K562 (cell line): ENCODE results near the gene VPS35L. TPM values are rescaled to one million over a fixed set of nuclear protein-coding genes. Genes with fewer than 3 reads are reported as not detected.

Experiments
- ATAC-seq: fragments of 200-7000 bp; cut with Tn5 transposase; 3 replicates; pipeline ENCODE4 v1.9.1; 2020; ENCODE audit warnings: moderate library complexity
- BruUV-seq: library from RNA; stranded (reverse); fragments of 400-500 nt; replicated peaks from 2 replicates; lab custom pipeline; 2021; lab: Mats Ljungman, UMichigan
- CTCF ChIA-PET: fragments of 300-600 bp; formaldehyde crosslinking; extraction: SDS; loops from one replicate; lab custom pipeline; 2021; ENCODE audit warnings: low intra/inter-chr PET ratio; lab: Yijun Ruan, JAX
- POLR2A ChIA-PET: fragments of 300-600, 350-650 bp; sonication (Branson Sonifier 250); formaldehyde crosslinking; extraction: SDS; loops from one replicate; lab custom pipeline; 2021; ENCODE audit warnings: antibody characterized with exemption, inconsistent platforms; lab: Yijun Ruan, JAX
- DNase-seq, 4 experiments: peaks; one replicate each; pipeline versions ENCODE4 v3.0.0 to v3.0.0-alpha.2; 2011 to 2018; ENCODE audit warnings: low spot score in 3 of 4, mixed read lengths in 3 of 4; ENCODE audit errors: extremely low read depth in 1 of 4
- FAIRE-seq: peaks from 2 replicates; lab custom pipeline; 2011; peaks lifted over from hg19 to GRCh38; lab: Jason Lieb, UNC
- H2AFZ ChIP-seq: 2 replicates; pipeline ENCODE4 v1.6.0; 2011; ENCODE audit warnings: low read depth, low read length, control low read depth, inconsistent platforms
- H3K27ac ChIP-seq: fragments of 200-600 bp; 3 replicates; pipeline ENCODE4 v1.8.0; 2011; ENCODE audit warnings: low read depth, mild to moderate bottlenecking, control low read depth, inconsistent platforms, low read length, moderate library complexity, mixed read lengths; ENCODE audit errors: extremely low read depth
- H3K27me3 ChIP-seq, 2 experiments: fragments of 300-600 bp in 1 of 2; 2 replicates in 1 of 2; 3 replicates in 1 of 2; pipeline versions ENCODE4 v1.6.0 to v1.8.0; 2011; ENCODE audit warnings: inconsistent platforms in 2 of 2, low read length in 2 of 2, mild to moderate bottlenecking in 1 of 2, mixed read lengths in 1 of 2, moderate library complexity in 1 of 2; ENCODE audit not compliant: control insufficient read depth in 2 of 2, insufficient read depth in 2 of 2
- H3K36me3 ChIP-seq: fragments of 300-600 bp; 3 replicates; pipeline ENCODE4 v1.8.0; 2011; ENCODE audit warnings: mild to moderate bottlenecking, low read length, inconsistent platforms; ENCODE audit not compliant: control insufficient read depth, insufficient read depth
- H3K4me1 ChIP-seq, 2 experiments: fragments of 200-600 bp in 1 of 2; replicated peaks in 1 of 2; 2 replicates in 1 of 2; 3 replicates in 1 of 2; pipeline versions ENCODE4 v1.5.1 to v1.8.0; 2011; ENCODE audit warnings: inconsistent platforms in 2 of 2, low read length in 2 of 2, mild to moderate bottlenecking in 1 of 2, mixed read lengths in 1 of 2, moderate library complexity in 1 of 2; ENCODE audit not compliant: control insufficient read depth in 2 of 2, insufficient read depth in 2 of 2
- H3K4me2 ChIP-seq: 2 replicates; pipeline ENCODE4 v1.6.1; 2011; ENCODE audit warnings: low read length, control low read depth, inconsistent platforms, mixed read lengths; ENCODE audit not compliant: insufficient read depth
- H3K4me3 ChIP-seq: fragments of 200-600 bp; sonication (generic), shearing (Covaris generic); 2 replicates; pipeline ENCODE4 v1.5.1; 2016; ENCODE audit warnings: control low read depth, inconsistent platforms
- H3K79me2 ChIP-seq: fragments of 200-600 bp; 3 replicates; pipeline ENCODE4 v1.8.0; 2011; ENCODE audit warnings: low read length, inconsistent platforms; ENCODE audit not compliant: control insufficient read depth, insufficient read depth
- H3K9ac ChIP-seq, 2 experiments: 2 replicates each; pipeline versions ENCODE4 v1.6.0 to v1.6.1; 2011; ENCODE audit warnings: low read depth in 2 of 2, low read length in 2 of 2, control low read depth in 1 of 2, inconsistent platforms in 1 of 2, mild to moderate bottlenecking in 1 of 2, mixed read lengths in 1 of 2; ENCODE audit not compliant: insufficient read depth in 1 of 2
- H3K9me1 ChIP-seq: one replicate; pipeline ENCODE4 v1.6.0; 2011; ENCODE audit warnings: inconsistent platforms, mild to moderate bottlenecking, low read length, moderate library complexity; ENCODE audit not compliant: control insufficient read depth, insufficient read depth
- H3K9me3 ChIP-seq: replicated peaks from 2 replicates; pipeline ENCODE4 v1.5.1; 2011; ENCODE audit warnings: low read depth, low read length, inconsistent platforms; ENCODE audit not compliant: control insufficient read depth, insufficient read depth
- H4K20me1 ChIP-seq: replicated peaks from 2 replicates; pipeline ENCODE4 v1.6.1; 2011; ENCODE audit warnings: low read length, inconsistent platforms, mixed read lengths; ENCODE audit not compliant: control insufficient read depth, insufficient read depth
- ADNP ChIP-seq: fragments of 200-800 bp; sonication (Bioruptor generic); IDR thresholded peaks from 2 replicates; pipeline ENCODE4 v1.6.1; 2016; ENCODE audit warnings: missing genetic modification characterization, missing compliant biosample characterization
- CREM ChIP-seq: IDR thresholded peaks from 2 replicates; pipeline ENCODE4 v1.6.1; 2014; ENCODE audit warnings: antibody characterized with exemption, low read depth
- GTF2F1 ChIP-seq: IDR thresholded peaks from 2 replicates; pipeline ENCODE4 v1.6.1; 2011; ENCODE audit warnings: low read depth, low read length, improper control_type of control experiment
- ID3 ChIP-seq, 2 experiments: fragments of 250-450 bp in 1 of 2; fragments of 450-650 bp in 1 of 2; sonication (Bioruptor Pico) in 1 of 2; IDR thresholded peaks; 2 replicates each; pipeline versions ENCODE4 v1.6.1 to v1.8.0; 2016 to 2021; ENCODE audit warnings: mild to moderate bottlenecking in 2 of 2, moderate library complexity in 2 of 2, missing compliant biosample characterization in 1 of 2, missing genetic modification characterization in 1 of 2
- MAFK ChIP-seq: IDR thresholded peaks from 2 replicates; pipeline ENCODE4 v1.6.1; 2011; ENCODE audit warnings: low read length, improper control_type of control experiment
- MEIS2 ChIP-seq: fragments of 450-650 bp; IDR thresholded peaks from 2 replicates; pipeline ENCODE4 v1.6.1; 2014; ENCODE audit warnings: mild to moderate bottlenecking; ENCODE audit not compliant: partially characterized antibody
- NCOA6 ChIP-seq: fragments of 450-650 bp; IDR thresholded peaks from 2 replicates; pipeline ENCODE4 v1.6.1; 2017; ENCODE audit warnings: mild to moderate bottlenecking
- NR0B1 ChIP-seq: fragments of 450-650 bp; IDR thresholded peaks from one replicate; pipeline ENCODE4 v1.6.1; 2018; ENCODE audit warnings: mild to moderate bottlenecking, moderate library complexity; ENCODE audit not compliant: partially characterized antibody
- U2AF2 ChIP-seq: fragments of 200-400 bp; formaldehyde crosslinking; optimal IDR thresholded peaks from 2 replicates; pipeline ENCODE3; 2017; ENCODE audit warnings: low read depth, mild to moderate bottlenecking, low read length
- YBX1 ChIP-seq: fragments of 450-650 bp; IDR thresholded peaks from 2 replicates; pipeline ENCODE4 v1.7.1; 2016; ENCODE audit warnings: mild to moderate bottlenecking
- ZNF280A ChIP-seq: fragments of 450-650 bp; IDR thresholded peaks from 2 replicates; pipeline ENCODE4 v1.6.1; 2018; ENCODE audit warnings: mild to moderate bottlenecking, low read depth; ENCODE audit not compliant: partially characterized antibody
- ZNF696 ChIP-seq: fragments of 250-450 bp; sonication (Bioruptor Pico); conservative IDR thresholded peaks from 2 replicates; pipeline ENCODE4 v1.4.0; 2020; ENCODE audit warnings: mild to moderate bottlenecking, moderate library complexity
- WGBS: fragments of 100-300 bp; shearing (Covaris generic); methylation state at CpG from one replicate; pipeline ENCODE4 v1.1.6; 2016; ENCODE audit warnings: low coverage, mixed read lengths; ENCODE audit not compliant: insufficient coverage; ENCODE audit errors: missing lambda C conversion rate; 5-methylcytosine and 5-hydroxymethylcytosine counted together
- in situ Hi-C: fragments of 300-500 bp; cut with MboI; formaldehyde crosslinking; loops from 4 replicates; pipeline ENCODE4 v1.15.0; 2018; ENCODE audit warnings: inconsistent platforms, mixed read lengths
- intact Hi-C: fragments of 100-400 bp; cut with micrococcal nuclease; formaldehyde crosslinking; loops from 2 replicates; pipeline ENCODE4 v1.14.2; 2022
- polyA plus RNA-seq, 8 experiments: library from polyadenylated mRNA; depleted of rRNA in 4 of 8; stranded (reverse) in 5 of 8; unstranded in 3 of 8; fragments of >200 nt; fragmentation: Nextera tagmentation in 2 of 8; fragmentation: Illumina TruSeq in 1 of 8; extraction: Ambion mirVana in 2 of 8; extraction: Trizol in 1 of 8; gene quantifications; 2 replicates each; pipeline versions ENCODE4 v1.2.1 to v1.2.3, GENCODE V29; 2011 to 2014; ENCODE audit warnings: inconsistent platforms in 1 of 8, missing spikeins in 1 of 8
- total RNA-seq, 7 experiments: library from RNA; depleted of rRNA in 6 of 7; stranded (reverse); fragments of >200 nt in 6 of 7; fragmentation: Illumina TruSeq in 2 of 7; extraction: Trizol in 2 of 7; gene quantifications; 2 replicates each; pipeline versions ENCODE4 v1.2.1 to v1.2.3, GENCODE V29; 2011 to 2021; ENCODE audit warnings: low replicate concordance in 1 of 7

The VPS35L gene
- total and polyA plus RNA-seq, 9 of the 15 experiments (the other 6 are each of a cell fraction or from before 2014, with no cell fraction given) = 10.2 to 30.4 (median 20.1) TPM

GRCh38 chr16:19644877-19645276, 89.4 kb downstream of the VPS35L start:
- ChIA-PET POLR2A (no interaction called here), CTCF (no interaction called here)
- no peak for ATAC-seq
- H3K4me2 ChIP-seq = no peak overlapping the region
- no peaks in the 10 kb centered on the region; a peak in 1 of 5 replicates for H3K27me3 ChIP-seq
- intact Hi-C loops (no loop called here), in situ Hi-C loops (no loop called here)
- no TSS peak for BruUV-seq
- no peak overlapping the region for H3K4me3 ChIP-seq
- 0 out of 3 replicates have a peak, but pooled peaks cover 3% of the 10 kb centered on the region for H3K36me3 ChIP-seq
- no peaks in the 10 kb centered on the region for H3K9me3 ChIP-seq
- H3K9ac ChIP-seq = no peak overlapping the region
- WGBS = 66% methylated on average over 2 of the region's 4 CpGs
- H4K20me1 ChIP-seq = no peaks in the 10 kb centered on the region
- H3K27ac ChIP-seq = no peak overlapping the region
- no peak for DNase-seq
- H3K4me1 ChIP-seq = peaks cover 0 to 3% of the 10 kb centered on the region in 2 experiments; a peak in 1 of 5 replicates
- no peaks in the 10 kb centered on the region for H3K79me2 ChIP-seq
- FAIRE-seq = no peak
- H2AFZ ChIP-seq = no peak overlapping the region
- H3K9me1 ChIP-seq = no peaks in the 10 kb centered on the region
- TF ChIP-seq YBX1 = no peak
- TF ChIP-seq MEIS2 = peak; percentile 14

DNA sequence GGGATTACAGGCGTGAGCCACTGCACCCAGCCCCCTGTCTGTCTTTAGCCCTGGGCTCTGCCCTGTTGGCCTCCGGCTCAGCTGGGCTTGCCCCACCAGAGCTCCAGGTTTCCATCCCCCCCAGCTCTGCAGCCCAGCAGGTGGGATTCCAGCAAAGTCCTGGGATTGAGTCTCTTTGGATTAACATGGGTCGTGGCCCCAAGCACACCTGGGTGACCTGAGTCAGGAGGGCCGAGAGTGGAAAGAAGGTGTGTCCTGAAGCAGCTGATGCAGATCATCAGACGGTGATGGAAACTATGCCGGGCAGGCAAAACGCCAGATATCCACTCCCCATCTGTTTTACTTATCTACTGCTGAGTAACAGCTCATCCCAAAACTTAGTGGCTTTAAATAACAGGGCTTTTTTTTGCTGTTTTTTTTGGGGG, 90.1 kb downstream of the VPS35L start:
- peak overlapping the region in 1 of 2 experiments; percentile 2; a peak in 1 of 4 replicates for H3K9ac ChIP-seq
- 41% methylated on average over 7 of the region's 7 CpGs for WGBS
- H3K4me2 ChIP-seq = no peak overlapping the region
- no peaks in the 10 kb centered on the region for H4K20me1 ChIP-seq
- no peaks in the 10 kb centered on the region; a peak in 1 of 5 replicates for H3K27me3 ChIP-seq
- ChIA-PET POLR2A (interaction anchor here (0.5 to 0.9 kb wide), 5 partner anchors 17 to 143 kb away, joined by 3 to 5 read pairs (median 4); partner anchors contain the start of gene VPS35L), CTCF (no interaction called here)
- no peaks in the 10 kb centered on the region for H3K9me1 ChIP-seq
- H3K4me1 ChIP-seq = peaks cover 0 to 3% of the 10 kb centered on the region in 2 experiments; a peak in 1 of 5 replicates
- no peak overlapping the region for H3K4me3 ChIP-seq
- FAIRE-seq (no peak), ATAC-seq (no peak), DNase-seq (no peak)
- H2AFZ ChIP-seq = no peak overlapping the region
- in situ Hi-C loops (no loop called here), intact Hi-C loops (no loop called here)
- TF ChIP-seq ZNF696 (CRISPR knock-in tag) = no peak
- TF ChIP-seq MAFK = no peak
- no peak for TF ChIP-seq NCOA6
- TF ChIP-seq U2AF2 = no peak
- TF ChIP-seq ZNF280A = no peak
- no peak for TF ChIP-seq NR0B1
- no peak for TF ChIP-seq CREM
- no peak for TF ChIP-seq GTF2F1
- TF ChIP-seq ADNP (tag) = no peak
- no peak for TF ChIP-seq ID3 (CRISPR knock-in tag; IDR thresholded peaks at IDR 0.05)
- no peak for TF ChIP-seq ID3 (tag; IDR thresholded peaks at IDR 0.05)
- no peaks in the 10 kb centered on the region for H3K79me2 ChIP-seq
- no TSS peak for BruUV-seq
- H3K27ac ChIP-seq = no peak overlapping the region
- 0 out of 3 replicates have a peak, but pooled peaks cover 3% of the 10 kb centered on the region for H3K36me3 ChIP-seq
- H3K9me3 ChIP-seq = no peaks in the 10 kb centered on the region
